ENCODE data around the gene ATF3.
"Not testable (repeated sequence)": the region's sequence is repeated elsewhere in the genome, so short reads cannot be mapped to it uniquely, and the experiment has no call there.

ATF3 gene

DNA sequence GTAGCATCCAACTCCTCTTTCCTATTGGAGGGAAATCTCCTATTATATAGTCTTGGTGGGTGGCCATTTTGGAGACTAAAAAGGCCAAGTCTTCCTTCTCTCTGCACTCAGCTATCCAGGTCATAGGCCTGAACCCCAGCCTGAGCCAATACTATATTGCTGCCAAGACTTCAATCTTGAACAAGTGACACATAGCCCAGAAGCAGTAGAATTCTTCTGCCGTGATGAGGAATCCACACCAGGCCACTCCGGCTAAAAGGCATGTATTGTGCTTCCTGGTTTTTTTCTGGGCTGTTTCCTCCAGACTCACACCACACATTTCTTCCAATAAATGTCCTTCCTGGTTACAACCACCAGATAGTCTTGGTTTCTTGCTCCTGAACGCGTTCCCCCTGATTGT is 43.0 kb downstream of the ATF3 start:
- DNase-seq (ENCODE audit: low read depth in 2 of 2), result no peak

DNA sequence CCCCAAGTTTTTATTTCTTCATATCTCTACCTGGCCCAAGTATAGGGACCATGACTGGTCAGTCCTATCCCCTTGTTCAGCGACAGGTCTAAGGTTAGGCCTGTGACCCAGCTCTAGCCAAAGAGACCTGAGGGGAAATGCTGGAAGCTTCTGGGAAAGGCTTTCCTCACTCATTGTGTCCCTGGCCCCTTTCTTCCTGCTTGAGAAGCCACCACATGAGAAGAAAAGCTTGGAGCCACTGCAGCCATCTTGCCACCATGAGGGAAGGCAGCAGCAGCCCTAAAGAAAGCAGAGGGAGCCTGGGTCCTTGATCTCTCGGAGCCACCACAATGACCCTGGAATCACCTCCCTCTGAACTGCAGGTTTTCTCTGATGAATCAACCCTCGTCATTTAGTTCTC is 43.4 kb downstream of the ATF3 start:
- DNase-seq (ENCODE audit: low read depth in 2 of 2), result no peak

DNA sequence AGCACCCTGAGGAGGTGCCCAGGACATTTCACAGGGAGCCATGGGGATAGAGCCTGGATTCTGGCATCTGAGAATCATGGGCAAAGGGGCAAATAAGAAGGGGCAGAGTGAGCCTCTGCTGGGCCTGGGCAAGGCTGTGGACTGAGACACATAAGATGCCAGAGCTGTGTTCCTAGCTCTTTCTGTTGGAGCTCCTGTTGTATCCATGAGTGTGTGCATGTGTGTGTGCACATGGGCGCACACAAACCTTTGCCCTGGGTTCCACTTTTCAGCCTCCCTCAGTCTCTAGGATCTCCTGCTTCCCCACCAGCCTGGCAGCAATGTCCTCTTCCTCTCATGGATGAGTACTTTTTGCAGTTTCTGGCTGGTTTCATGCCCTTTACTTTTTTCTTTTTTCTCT is 44.0 kb downstream of the ATF3 start:
- DNase-seq (ENCODE audit: low read depth in 2 of 2), result no peak

DNA sequence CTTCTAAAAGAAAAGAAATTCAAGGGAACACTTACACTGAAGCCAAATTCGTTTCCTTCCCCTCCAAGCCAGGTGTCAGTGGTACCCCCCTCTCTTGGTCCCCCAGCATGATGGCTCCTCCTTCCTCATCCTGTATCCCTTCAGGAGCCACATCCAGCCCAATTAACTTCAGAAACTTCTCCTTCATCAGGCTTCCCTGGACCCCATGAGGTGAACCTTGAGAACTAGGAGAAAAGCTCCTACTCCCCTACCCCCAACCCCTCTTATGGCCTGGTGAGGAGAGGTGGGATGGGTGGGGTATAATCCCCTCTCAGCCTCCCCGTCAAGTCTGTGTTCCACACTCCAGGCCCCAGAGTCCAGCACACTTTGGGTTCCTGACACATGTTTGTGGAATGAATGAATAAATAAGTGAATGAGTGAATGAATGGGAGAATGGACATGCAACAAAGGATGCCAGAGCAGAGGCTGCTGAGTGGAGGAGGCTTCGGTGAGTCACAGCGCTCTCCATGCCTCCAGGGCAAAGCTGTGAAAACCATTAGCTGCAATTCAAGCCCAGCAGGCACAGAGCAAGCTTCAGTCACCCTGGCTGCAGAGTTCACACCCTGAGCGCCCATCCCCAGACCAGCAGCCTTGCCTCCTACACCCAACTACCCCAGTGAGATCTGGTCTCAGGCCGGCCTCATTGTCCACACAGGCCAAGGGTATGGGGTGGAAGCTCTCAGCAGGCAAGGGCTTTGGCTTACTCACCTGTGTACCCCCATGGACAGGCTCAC is 47.3 kb downstream of the ATF3 start:
- DNase-seq (ENCODE audit: low read depth in 2 of 2), result no peak

DNA sequence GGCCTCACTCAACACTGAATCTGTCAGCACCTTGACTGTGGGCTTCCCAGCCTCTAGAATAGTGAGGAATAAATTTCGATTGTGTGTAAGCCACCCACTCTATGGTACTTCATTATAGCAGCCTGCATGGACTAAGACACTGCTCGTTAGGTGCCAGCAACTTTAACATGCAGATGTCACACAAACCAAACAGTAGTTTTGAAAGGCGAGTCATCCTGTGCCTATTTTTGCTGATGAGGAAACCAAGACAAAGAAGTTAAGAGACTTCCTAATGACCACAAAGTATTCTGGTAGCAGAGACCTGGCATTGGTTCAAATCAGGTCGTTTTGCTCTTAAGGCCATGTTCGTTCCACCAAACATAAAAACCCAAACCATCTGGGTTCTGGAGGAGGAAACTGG is 48.2 kb downstream of the ATF3 start:
- DNase-seq (ENCODE audit: low read depth in 2 of 2), result no peak

DNA sequence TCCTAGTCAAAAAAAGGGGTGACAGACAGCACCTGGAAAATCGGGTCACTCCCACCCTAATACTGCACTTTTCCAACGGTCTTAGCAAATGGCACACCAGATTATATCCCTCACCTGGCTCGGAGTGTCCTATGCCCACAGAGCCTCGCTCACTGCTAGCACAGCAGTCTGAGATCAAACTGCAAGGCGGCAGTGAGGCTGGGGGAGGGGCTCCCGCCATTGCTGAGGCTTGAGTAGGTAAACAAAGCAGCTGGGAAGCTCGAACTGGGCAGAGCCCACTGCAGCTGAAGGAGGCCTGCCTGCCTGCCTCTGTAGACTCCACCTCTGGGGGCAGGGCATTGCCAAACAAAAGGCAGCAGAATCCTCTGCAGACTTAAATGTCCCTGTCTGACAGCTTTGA is 49.7 kb downstream of the ATF3 start:
- DNase-seq (ENCODE audit: low read depth in 2 of 2), result not testable (repeated sequence)

DNA sequence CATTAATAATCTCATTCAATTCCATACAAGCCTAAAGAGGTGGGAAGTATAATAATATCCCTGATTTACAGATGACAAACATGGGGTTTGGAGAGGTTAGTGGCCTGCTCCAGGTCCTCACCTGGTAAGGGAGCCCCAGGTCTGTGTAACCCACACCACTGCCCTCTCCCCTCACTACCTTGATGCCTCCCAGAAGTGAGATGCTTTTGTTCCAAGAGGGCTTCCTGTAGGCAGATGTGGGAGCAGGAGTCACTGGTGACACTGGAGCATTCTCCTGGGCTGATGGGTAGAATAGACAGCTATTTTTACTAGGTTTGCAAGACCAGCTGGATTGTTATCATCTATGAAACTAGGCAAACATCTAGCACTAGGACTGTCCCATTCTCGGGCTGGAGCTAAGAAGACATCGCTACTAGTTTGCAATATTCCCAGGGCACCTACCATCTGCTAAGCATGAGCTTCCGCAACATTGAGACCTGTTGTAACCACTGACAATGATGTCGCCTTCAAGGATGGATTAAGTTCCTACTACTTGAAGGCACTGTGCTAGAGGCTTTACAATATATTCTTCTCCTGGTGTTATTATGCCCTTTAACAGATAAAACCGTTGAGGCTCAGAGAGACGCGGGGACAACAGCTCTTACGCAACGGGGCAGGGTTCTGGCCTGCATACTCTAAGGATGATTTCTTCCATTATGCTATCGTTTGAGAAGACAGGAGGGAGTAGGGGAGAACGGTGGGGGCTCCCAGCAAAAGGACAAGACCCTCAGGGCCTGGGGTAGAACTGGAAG is 56.0 kb downstream of the ATF3 start:
- DNase-seq (ENCODE audit: low read depth in 2 of 2), result no peak

DNA sequence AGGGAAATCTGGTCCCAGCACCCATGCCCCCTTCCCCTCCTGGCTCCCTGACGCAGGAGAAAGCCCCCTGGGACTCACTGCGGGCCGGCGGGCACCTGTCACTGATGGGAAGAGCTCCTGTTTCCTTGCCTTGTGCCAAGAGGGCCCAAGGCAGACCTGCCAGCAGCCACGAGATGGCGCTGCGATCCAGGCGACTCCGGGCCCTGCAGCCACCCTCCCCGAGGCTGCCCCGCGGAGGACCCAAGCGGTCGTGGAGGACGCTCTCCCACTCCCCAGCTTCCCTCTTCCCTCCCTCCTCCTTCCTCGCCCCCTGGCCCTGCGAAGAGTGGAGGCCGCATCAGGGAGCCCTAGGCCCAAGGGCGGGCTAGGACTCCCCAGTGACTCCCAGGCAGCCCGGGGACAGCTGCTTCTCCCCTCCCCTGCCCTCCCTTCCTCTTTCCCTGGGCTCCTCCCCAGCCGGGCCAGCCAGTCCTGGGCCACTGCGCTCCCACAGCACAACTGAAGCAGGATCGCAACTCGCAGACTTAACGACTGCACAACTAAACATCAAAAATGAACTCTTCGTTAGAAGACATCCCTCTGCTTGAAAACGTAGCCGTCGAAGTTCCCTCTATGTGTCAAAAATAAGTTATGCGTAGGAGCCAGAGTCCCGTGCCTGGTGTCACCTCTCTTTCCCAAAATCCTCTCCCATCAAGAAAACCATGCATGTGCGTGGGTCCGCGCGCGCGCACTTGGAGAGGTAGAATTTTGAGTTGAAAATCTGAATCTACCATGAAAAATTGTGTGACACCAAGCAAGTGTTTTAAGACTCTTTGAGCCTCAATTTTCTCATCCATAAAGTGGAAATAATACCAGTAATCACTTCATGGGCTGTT is 56.9 kb downstream of the ATF3 start:
- peak; percentile 53 to 57 for DNase-seq (ENCODE audit: low read depth in 2 of 2)

DNA sequence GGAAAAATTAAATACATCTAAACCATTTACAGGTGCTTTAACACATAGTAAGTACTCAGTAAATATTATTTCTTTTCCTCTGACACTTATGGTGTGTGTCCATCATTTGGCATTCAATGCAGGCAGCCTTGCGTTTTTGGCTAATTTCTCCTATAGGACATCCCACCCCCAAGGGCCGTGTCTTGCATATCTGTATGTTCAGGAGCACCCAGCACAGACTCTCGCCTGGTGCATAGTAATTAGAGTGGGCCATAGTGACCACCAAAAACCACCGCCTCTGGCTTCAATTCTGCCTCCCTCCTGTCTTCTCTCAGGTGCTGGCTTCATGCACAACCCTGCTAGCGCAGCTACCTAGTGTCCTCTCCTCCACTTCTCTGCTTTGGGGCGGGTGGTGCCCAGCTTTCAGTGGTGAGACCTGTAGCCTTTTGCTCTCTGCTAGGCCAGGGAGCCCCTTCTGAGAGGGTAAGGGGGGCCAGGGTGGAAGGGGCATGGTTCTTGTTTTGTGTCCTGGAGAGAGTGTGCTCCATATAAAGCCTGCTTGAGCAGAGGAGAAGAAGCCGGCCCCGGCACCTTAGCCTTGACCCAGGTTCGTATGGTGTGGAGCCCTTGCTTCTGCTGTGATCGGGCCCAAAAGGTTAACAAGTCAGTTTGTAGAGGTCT is 57.7 kb downstream of the ATF3 start:
- no peak for DNase-seq (ENCODE audit: low read depth in 2 of 2)

DNA sequence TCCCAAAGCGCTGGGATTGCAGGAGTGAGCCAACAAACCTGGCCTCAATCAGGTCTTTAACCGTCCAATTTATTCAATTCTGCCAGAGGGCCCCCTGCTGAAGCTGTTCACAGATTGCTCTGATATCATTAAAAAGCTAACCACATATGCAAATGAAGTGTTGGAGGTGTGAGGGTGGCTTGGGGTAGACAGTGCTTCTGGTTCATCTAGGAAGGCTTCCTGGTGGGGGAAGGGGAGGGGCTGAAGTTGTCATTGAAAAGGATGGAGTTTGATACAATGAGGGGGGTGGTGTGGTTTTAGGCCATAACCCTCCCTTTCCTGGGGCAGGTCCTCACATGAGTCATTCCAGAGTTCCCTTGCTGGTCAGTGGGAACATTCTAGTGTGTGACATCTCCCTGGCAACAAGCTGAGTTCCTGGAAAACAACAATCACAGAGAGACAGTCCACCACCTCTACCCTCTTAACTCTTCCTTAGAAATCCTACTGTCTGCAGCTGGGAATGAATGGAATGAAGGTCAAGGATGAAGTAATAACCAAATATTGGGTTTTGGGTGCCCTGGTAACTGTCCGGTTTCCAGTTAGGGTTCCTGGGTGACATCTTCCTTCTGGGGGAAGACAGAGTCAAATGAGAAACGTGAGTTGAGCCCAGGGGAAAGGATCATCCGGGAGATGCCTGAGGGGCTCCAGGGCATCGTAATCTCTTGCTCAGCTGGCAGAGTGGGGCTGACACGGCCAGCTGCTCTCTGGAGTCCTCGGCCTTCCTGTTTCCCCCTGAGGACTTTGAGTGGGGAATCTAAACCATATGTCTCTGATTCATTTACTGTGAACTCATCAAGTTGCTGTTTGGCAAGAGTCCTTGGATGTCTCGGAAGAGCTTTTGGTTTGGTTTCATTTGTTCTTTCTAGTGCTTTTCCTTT is 58.9 kb downstream of the ATF3 start:
- DNase-seq (ENCODE audit: low read depth in 2 of 2), result no peak

DNA sequence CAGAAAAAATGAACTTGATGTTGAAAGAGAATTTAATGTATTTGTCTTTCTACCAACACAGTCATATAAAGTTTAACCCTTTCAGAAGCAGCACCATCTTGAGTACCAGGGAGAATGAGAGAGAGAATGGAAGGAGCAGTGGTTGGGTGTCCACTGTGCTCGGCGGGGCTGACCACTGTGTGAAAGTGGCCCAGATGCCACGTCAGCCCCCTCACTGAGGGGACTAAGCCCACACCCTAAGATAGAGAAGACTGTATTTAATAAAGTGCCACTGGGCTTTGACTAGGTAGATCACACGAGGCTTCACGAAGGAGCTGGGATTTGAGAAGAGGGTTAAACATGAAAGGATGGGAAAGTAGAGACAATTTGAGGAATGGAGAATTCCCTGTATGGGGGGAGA is 59.9 kb downstream of the ATF3 start:
- no peak for DNase-seq (ENCODE audit: low read depth in 2 of 2)

DNA sequence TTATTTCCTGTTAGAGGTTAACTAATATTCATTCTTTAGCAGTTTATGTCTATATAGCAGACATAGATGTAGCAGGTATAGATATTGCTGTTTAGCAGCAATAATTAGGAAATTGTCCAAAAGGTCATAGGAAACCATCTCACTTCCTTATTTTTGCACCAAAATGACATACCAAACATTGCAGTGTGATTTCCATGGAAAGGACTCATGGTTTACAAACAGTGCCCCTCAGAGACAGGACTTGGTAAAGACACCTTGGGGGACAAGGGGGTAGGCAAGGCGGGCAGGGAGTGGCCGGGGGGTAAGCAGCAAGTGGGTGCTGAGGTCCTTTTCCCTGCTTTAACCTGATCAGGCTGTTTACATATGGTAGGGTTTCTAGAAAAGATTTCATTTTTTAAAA is 60.5 kb downstream of the ATF3 start:
- DNase-seq (ENCODE audit: low read depth in 2 of 2), result no peak

DNA sequence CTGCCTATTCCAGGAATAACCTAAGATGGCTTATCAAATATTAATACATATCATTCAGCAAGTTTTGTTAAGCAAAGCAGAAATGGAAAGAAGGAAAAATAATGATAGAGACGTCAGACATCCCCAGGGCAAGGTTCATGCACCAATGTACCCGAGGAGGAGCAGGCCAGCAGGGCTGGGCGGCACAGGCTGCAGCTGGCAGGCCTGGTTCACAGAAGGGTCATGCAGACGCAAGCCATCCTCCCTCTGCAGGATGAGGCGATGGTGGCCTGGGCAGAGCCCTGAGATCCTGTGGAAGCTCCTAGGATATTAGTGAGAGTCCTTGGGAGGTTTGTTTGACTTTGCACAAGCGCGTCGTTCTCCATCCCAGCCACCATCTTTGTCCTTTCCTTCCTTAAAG is 61.0 kb downstream of the ATF3 start:
- DNase-seq (ENCODE audit: low read depth in 2 of 2), result no peak

DNA sequence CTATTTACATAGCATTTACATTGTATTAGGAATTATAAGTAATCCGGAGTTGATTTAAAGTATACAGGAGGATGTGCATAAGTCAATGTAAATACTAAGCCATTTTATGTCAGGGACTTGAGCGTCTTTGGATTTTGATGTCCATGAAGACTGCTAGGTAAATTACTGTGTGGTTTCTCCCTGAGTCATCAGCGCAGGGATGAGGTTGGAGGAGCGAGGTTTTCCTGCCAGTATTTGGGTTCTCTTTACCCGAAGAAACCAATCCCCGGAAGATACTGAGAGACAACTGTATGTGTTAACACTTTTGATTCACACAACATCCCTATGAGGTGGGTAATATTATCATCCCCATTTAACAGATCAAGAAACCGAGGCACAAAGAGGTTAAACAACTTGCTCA is 61.7 kb downstream of the ATF3 start:
- DNase-seq (ENCODE audit: low read depth in 2 of 2), result no peak

All from stimulated activated CD8-positive, alpha-beta memory T cell treated with anti-CD3 and anti-CD28 coated beads, Interleukin-15, amount 100 ng/mL, for 4 hours (primary cell).